ENCODE data around the gene KCNJ10. TPM values are rescaled to one million over a fixed set of nuclear protein-coding genes. Genes with fewer than 3 reads are reported as not detected.

The KCNJ10 gene
- polyA plus RNA-seq, 6 donors from 2014 or later: not detected

GRCh38 chr1:159979257-159979656 is 90.7 kb downstream of the KCNJ10 start:
- DNase-seq (no peak), ATAC-seq (ENCODE audit: low read depth in 2 of 2) (no peak)
- H3K36me3 Mint-ChIP-seq: peaks cover 0 to 10% of the 10 kb centered on the region in 2 donors
- H3K27ac Mint-ChIP-seq: no peak overlapping the region
- H3K9me3 Mint-ChIP-seq: peaks cover 0 to 6% (median 0%) of the 10 kb centered on the region in 7 donors
- H3K27me3 Mint-ChIP-seq: peaks cover 40 to 52% (median 46%) of the 10 kb centered on the region in 3 donors
- no peak overlapping the region for H3K4me3 Mint-ChIP-seq
- peaks cover 0 to 3% (median 0%) of the 10 kb centered on the region in 3 donors for H3K4me1 Mint-ChIP-seq

GRCh38 chr1:159978107-159978398 is 91.9 kb downstream of the KCNJ10 start:
- no peak overlapping the region for H3K4me3 Mint-ChIP-seq

GRCh38 chr1:159977364-159978106 is 92.4 kb downstream of the KCNJ10 start:
- ATAC-seq (ENCODE audit: low read depth in 2 of 2): no peak
- Mint-ChIP-seq H3K4me3 (no peak overlapping the region), H3K9me3 (peaks cover 0 to 6% (median 0%) of the 10 kb centered on the region in 7 donors), H3K27me3 (peaks cover 40 to 44% (median 42%) of the 10 kb centered on the region in 3 donors), H3K4me1 (peaks cover 0 to 3% (median 0%) of the 10 kb centered on the region in 3 donors), H3K36me3 (peaks cover 0 to 10% of the 10 kb centered on the region in 2 donors), H3K27ac (peak overlapping the region in 2 of 6 donors; percentile 4 to 23)
- DNase-seq: no peak

More at GRCh38 chr1:159978107-159978398, 91.9 kb downstream of the KCNJ10 start:
- Mint-ChIP-seq H3K9me3 (peaks cover 0 to 6% (median 0%) of the 10 kb centered on the region in 7 donors), H3K4me1 (peaks cover 0 to 3% (median 0%) of the 10 kb centered on the region in 3 donors), H3K27ac (no peak overlapping the region), H3K27me3 (peaks cover 40 to 46% (median 45%) of the 10 kb centered on the region in 3 donors), H3K36me3 (peaks cover 0 to 10% of the 10 kb centered on the region in 2 donors)
- ATAC-seq (ENCODE audit: low read depth in 2 of 2) (no peak), DNase-seq (no peak)

- Mint-ChIP-seq H3K27me3 (peaks cover 24 to 34% (median 24%) of the 10 kb centered on the region in 3 donors), H3K36me3 (no peaks in the 10 kb centered on the region), H3K27ac (no peak overlapping the region), H3K4me1 (no peaks in the 10 kb centered on the region), H3K9me3 (no peaks in the 10 kb centered on the region), H3K4me3 (no peak overlapping the region)
- DNase-seq (no peak), ATAC-seq (ENCODE audit: low read depth in 2 of 2) (no peak)
Measured at GRCh38 chr1:159974350-159974965, 95.5 kb downstream of the KCNJ10 start.

- DNase-seq: no peak
Measured at GRCh38 chr1:159973350-159973940, 96.5 kb downstream of the KCNJ10 start.

GRCh38 chr1:159972443-159973205 is 97.3 kb downstream of the KCNJ10 start:
- ATAC-seq (ENCODE audit: low read depth in 2 of 2): no peak
- no peak for DNase-seq
- no peak overlapping the region for H3K4me3 Mint-ChIP-seq
- H3K27me3 Mint-ChIP-seq: peaks cover 30 to 38% (median 35%) of the 10 kb centered on the region in 3 donors
- H3K4me1 Mint-ChIP-seq: no peaks in the 10 kb centered on the region
- no peaks in the 10 kb centered on the region for H3K36me3 Mint-ChIP-seq
- H3K9me3 Mint-ChIP-seq: no peaks in the 10 kb centered on the region
- H3K27ac Mint-ChIP-seq: no peak overlapping the region

More at GRCh38 chr1:159973350-159973940, 96.5 kb downstream of the KCNJ10 start:
- Mint-ChIP-seq H3K36me3 (no peaks in the 10 kb centered on the region), H3K27me3 (peaks cover 24 to 34% (median 30%) of the 10 kb centered on the region in 3 donors), H3K4me3 (no peak overlapping the region), H3K4me1 (no peaks in the 10 kb centered on the region), H3K9me3 (no peaks in the 10 kb centered on the region), H3K27ac (no peak overlapping the region)
- no peak for ATAC-seq (ENCODE audit: low read depth in 2 of 2)

GRCh38 chr1:159970932-159971342 is 99.0 kb downstream of the KCNJ10 start:
- DNase-seq (no peak), ATAC-seq (ENCODE audit: low read depth in 2 of 2) (no peak)
- no peak overlapping the region for H3K27ac Mint-ChIP-seq
- H3K27me3 Mint-ChIP-seq: peaks cover 20 to 32% (median 23%) of the 10 kb centered on the region in 3 donors
- no peaks in the 10 kb centered on the region for H3K9me3 Mint-ChIP-seq
- no peaks in the 10 kb centered on the region for H3K4me1 Mint-ChIP-seq
- H3K4me3 Mint-ChIP-seq: no peak overlapping the region
- H3K36me3 Mint-ChIP-seq: no peaks in the 10 kb centered on the region

- Mint-ChIP-seq H3K27me3 (peaks cover 23 to 39% (median 29%) of the 10 kb centered on the region in 3 donors), H3K4me3 (no peak overlapping the region), H3K36me3 (no peaks in the 10 kb centered on the region), H3K4me1 (no peaks in the 10 kb centered on the region), H3K9me3 (no peaks in the 10 kb centered on the region), H3K27ac (no peak overlapping the region)
- no peak for ATAC-seq (ENCODE audit: low read depth in 2 of 2)
- DNase-seq: no peak
Measured at GRCh38 chr1:159968901-159969300, 101.1 kb downstream of the KCNJ10 start.

- no peaks in the 10 kb centered on the region for H3K4me1 Mint-ChIP-seq
- ATAC-seq (ENCODE audit: low read depth in 2 of 2) (no peak), DNase-seq (no peak)
- H3K27ac Mint-ChIP-seq: no peak overlapping the region
- peaks cover 22 to 40% (median 33%) of the 10 kb centered on the region in 3 donors for H3K27me3 Mint-ChIP-seq
- no peaks in the 10 kb centered on the region for H3K36me3 Mint-ChIP-seq
- H3K4me3 Mint-ChIP-seq: no peak overlapping the region
- H3K9me3 Mint-ChIP-seq: no peaks in the 10 kb centered on the region
Measured at GRCh38 chr1:159965263-159965662, 104.7 kb downstream of the KCNJ10 start.

GRCh38 chr1:159964144-159964543 is 105.8 kb downstream of the KCNJ10 start:
- no peak for ATAC-seq (ENCODE audit: low read depth in 2 of 2)
- Mint-ChIP-seq H3K4me3 (no peak overlapping the region), H3K27ac (no peak overlapping the region), H3K27me3 (peaks cover 29 to 44% (median 39%) of the 10 kb centered on the region in 3 donors), H3K4me1 (no peaks in the 10 kb centered on the region), H3K36me3 (no peaks in the 10 kb centered on the region), H3K9me3 (no peaks in the 10 kb centered on the region)
- no peak for DNase-seq

- Mint-ChIP-seq H3K27ac (peak overlapping the region in 2 of 6 donors; percentile 32 to 65), H3K36me3 (no peaks in the 10 kb centered on the region), H3K9me3 (no peaks in the 10 kb centered on the region), H3K27me3 (peaks cover 20 to 34% (median 31%) of the 10 kb centered on the region in 3 donors), H3K4me1 (no peaks in the 10 kb centered on the region), H3K4me3 (no peak overlapping the region)
- ATAC-seq (ENCODE audit: low read depth in 2 of 2) (no peak), DNase-seq (no peak)
Measured at GRCh38 chr1:159962176-159962575, 107.8 kb downstream of the KCNJ10 start.

GRCh38 chr1:159961636-159962035 is 108.3 kb downstream of the KCNJ10 start:
- DNase-seq (no peak), ATAC-seq (ENCODE audit: low read depth in 2 of 2) (no peak)
- no peak overlapping the region for H3K4me3 Mint-ChIP-seq
- no peaks in the 10 kb centered on the region for H3K4me1 Mint-ChIP-seq
- H3K36me3 Mint-ChIP-seq: no peaks in the 10 kb centered on the region
- no peaks in the 10 kb centered on the region for H3K9me3 Mint-ChIP-seq
- H3K27ac Mint-ChIP-seq: no peak overlapping the region
- H3K27me3 Mint-ChIP-seq: peaks cover 22 to 34% (median 32%) of the 10 kb centered on the region in 3 donors

- no peaks in the 10 kb centered on the region for H3K4me1 Mint-ChIP-seq
- peaks cover 28 to 39% (median 30%) of the 10 kb centered on the region in 3 donors for H3K27me3 Mint-ChIP-seq
Measured at GRCh38 chr1:159960721-159961381, 109.1 kb downstream of the KCNJ10 start.

More at GRCh38 chr1:159960721-159961381, 109.1 kb downstream of the KCNJ10 start:
- H3K4me3 Mint-ChIP-seq: no peak overlapping the region
- ATAC-seq (ENCODE audit: low read depth in 2 of 2) (no peak), DNase-seq (no peak)
- H3K36me3 Mint-ChIP-seq: no peaks in the 10 kb centered on the region
- H3K27ac Mint-ChIP-seq: peak overlapping the region in 1 of 6 donors; percentile 42
- no peaks in the 10 kb centered on the region for H3K9me3 Mint-ChIP-seq

All from naive B cell (primary cell).